ENCODE results near the gene RAB28. TPM values are rescaled to one million over a fixed set of nuclear protein-coding genes. Genes with fewer than 3 reads are reported as not detected.

The RAB28 gene
- total RNA-seq, 1 experiment from 2014 or later = 12.1 TPM

GRCh38 chr4:13523591-13524503, 39.7 kb upstream of the RAB28 start:
- Histone ChIP-seq H3K36me3 (ENCODE audit: control insufficient read depth in 1 of 2, insufficient read depth in 2 of 2, low read length in 2 of 2) (no peaks in the 10 kb centered on the region), H3K9me2 (ENCODE audit: insufficient read depth) (no peaks in the 10 kb centered on the region), H3K4me3 (replicated peaks in 1 of 2; ENCODE audit: low read depth in 1 of 2, low read length in 2 of 2) (no peak overlapping the region), H3K9me3 (ENCODE audit: control insufficient read depth in 1 of 2, insufficient read depth in 1 of 2, low read depth in 1 of 2, low read length in 2 of 2) (no peaks in the 10 kb centered on the region), H3K27ac (ENCODE audit: low read depth, low read length) (no peak overlapping the region), H3K4me1 (ENCODE audit: control insufficient read depth in 1 of 2, insufficient read depth in 2 of 2, low read length in 2 of 2) (no peaks in the 10 kb centered on the region), H4K20me1 (ENCODE audit: insufficient read depth) (no peaks in the 10 kb centered on the region), H3K9ac (ENCODE audit: low read length) (no peak overlapping the region), H3K27me3 (ENCODE audit: insufficient read depth, low read length) (no peaks in the 10 kb centered on the region), H3K79me2 (ENCODE audit: insufficient read depth, low read length) (no peaks in the 10 kb centered on the region), H2AFZ (ENCODE audit: low read depth, low read length, poor library complexity, severe bottlenecking) (no peak overlapping the region), H3K4me2 (ENCODE audit: low read length) (no peak overlapping the region)
- CTCF ChIA-PET = no interaction called here
- TF ChIP-seq SIN3A (IDR thresholded peaks at IDR 0.05; ENCODE audit: low read depth) (no peak), POLR2AphosphoS5 (IDR thresholded peaks at IDR 0.05; ENCODE audit: low read depth, low read length) (no peak), POLR2A (IDR thresholded peaks at IDR 0.05; ENCODE audit: borderline replicate concordance, extremely low read depth, insufficient read depth, insufficient read length) (no peak), ZNF274 (IDR thresholded peaks at IDR 0.05; ENCODE audit: low read depth, low read length) (no peak), SP1 (IDR thresholded peaks at IDR 0.05; ENCODE audit: low read depth) (no peak), CBX3 (IDR thresholded peaks at IDR 0.05; ENCODE audit: low read depth) (no peak), JUND (IDR thresholded peaks at IDR 0.05) (no peak), EGR1 (IDR thresholded peaks at IDR 0.05; ENCODE audit: low read depth) (no peak), TCF7L2 (IDR thresholded peaks at IDR 0.05; ENCODE audit: borderline replicate concordance, extremely low read depth, insufficient read depth, insufficient read length) (no peak), ZFX (IDR thresholded peaks at IDR 0.05) (no peak), EZH2phosphoT487 (IDR thresholded peaks at IDR 0.05; ENCODE audit: borderline replicate concordance) (no peak), FOSL1 (IDR thresholded peaks at IDR 0.05; ENCODE audit: low read depth) (no peak), ZBTB33 (IDR thresholded peaks at IDR 0.05; ENCODE audit: extremely low read depth, insufficient replicate concordance, low read length) (no peak), MAX (IDR thresholded peaks at IDR 0.05) (no peak), CEBPB (IDR thresholded peaks at IDR 0.05; ENCODE audit: low read depth) (no peak)
- POLR2A ChIA-PET = no interaction called here
- RAD21 ChIA-PET (ENCODE audit: low non-redundant PET in 1 of 2, low total read pairs in 2 of 2, uncharacterized antibody in 2 of 2, unreplicated experiment in 2 of 2) = no interaction called here
- ATAC-seq (no peak), DNase-seq (ENCODE audit: low read depth, low spot score) (no peak)
- BruUV-seq (replicated peaks) = no TSS peak
- intact Hi-C loops (cut with micrococcal nuclease) = no loop called here

Measured in HCT116 (cell line).